SK-N-SH (cell line): Measurements from ENCODE around the gene FGD3.

Experiments
- MEF2A ChIP-seq: IDR thresholded peaks from 2 replicates; pipeline ENCODE4 v1.4.0; 2012; ENCODE audit warnings: low read depth, borderline replicate concordance
- RAD21 ChIP-seq: IDR thresholded peaks from 2 replicates; pipeline ENCODE4 v1.6.1; 2012; ENCODE audit warnings: mild to moderate bottlenecking, low read length
- RXRA ChIP-seq: IDR thresholded peaks from 2 replicates; pipeline ENCODE4 v1.4.0; 2012; ENCODE audit warnings: low read depth, mild to moderate bottlenecking, borderline replicate concordance

DNA sequence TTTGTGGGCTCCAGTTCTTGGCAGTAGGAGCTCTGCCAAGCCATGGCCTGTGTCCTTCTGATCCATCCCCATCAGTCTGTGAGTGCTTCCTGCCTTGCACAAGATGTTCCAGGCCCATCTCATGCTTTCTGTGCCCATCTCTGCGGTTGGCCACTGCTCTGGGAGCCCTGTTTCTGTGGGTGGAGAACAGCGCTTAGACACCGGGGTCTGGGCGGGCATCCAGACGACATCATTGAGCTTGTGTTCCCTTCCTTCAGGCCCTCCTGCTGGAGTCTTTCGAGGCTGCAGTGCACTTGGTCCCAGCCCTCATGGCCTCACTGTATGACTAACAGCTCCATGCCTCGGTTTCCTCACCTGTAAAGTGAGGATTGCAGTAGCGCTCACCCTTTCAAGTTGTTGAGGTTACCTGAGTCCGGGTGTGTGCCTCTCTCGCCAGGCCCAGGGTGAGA is 133.8 kb downstream of the FGD3 start:
- TF ChIP-seq RAD21 (no peak), RXRA (no peak), MEF2A (no peak)
